DMS 273 (cell line): ENCODE results near the gene CDK1.
"Not testable (repeated sequence)": the region's sequence is repeated elsewhere in the genome, so short reads cannot be mapped to it uniquely, and the experiment has no call there.

Experiments
- DNase-seq: peaks from one replicate; lab custom pipeline; 2025; ENCODE audit not compliant: unreplicated experiment; lab: John Stamatoyannopoulos, UW

CDK1 gene

GRCh38 chr10:60810437-60811182 is 32.3 kb downstream of the CDK1 start:
- DNase-seq = no peak

GRCh38 chr10:60816628-60817397 is 38.5 kb downstream of the CDK1 start:
- peak; percentile 74 for DNase-seq

GRCh38 chr10:60817398-60817805 is 39.1 kb downstream of the CDK1 start:
- DNase-seq = no peak

- DNase-seq = no peak
Observed at GRCh38 chr10:60818134-60818770, 40.0 kb downstream of the CDK1 start.

- no peak for DNase-seq
Observed at GRCh38 chr10:60819271-60819670, 41.0 kb downstream of the CDK1 start.

GRCh38 chr10:60820093-60820754 is 41.9 kb downstream of the CDK1 start:
- peak; percentile 10 for DNase-seq

GRCh38 chr10:60821656-60822055 is 43.4 kb downstream of the CDK1 start:
- no peak for DNase-seq

GRCh38 chr10:60822809-60823208 is 44.5 kb downstream of the CDK1 start:
- DNase-seq = no peak

GRCh38 chr10:60823324-60823723 is 45.0 kb downstream of the CDK1 start:
- DNase-seq = no peak

- peak; percentile 2 for DNase-seq
Observed at GRCh38 chr10:60825520-60825919, 47.2 kb downstream of the CDK1 start.

- no peak for DNase-seq
Observed at GRCh38 chr10:60827791-60828488, 49.7 kb downstream of the CDK1 start.

- DNase-seq = no peak
Observed at GRCh38 chr10:60828489-60828852, 50.2 kb downstream of the CDK1 start.

- not testable (repeated sequence) for DNase-seq
Observed at GRCh38 chr10:60832136-60832535, 53.9 kb downstream of the CDK1 start.

- no peak for DNase-seq
Observed at GRCh38 chr10:60834401-60834800, 56.1 kb downstream of the CDK1 start.

GRCh38 chr10:60835049-60835448 is 56.8 kb downstream of the CDK1 start:
- no peak for DNase-seq

GRCh38 chr10:60841227-60841626 is 62.9 kb downstream of the CDK1 start:
- not testable (repeated sequence) for DNase-seq

GRCh38 chr10:60842694-60843093 is 64.4 kb downstream of the CDK1 start:
- no peak for DNase-seq
